Endothelial cell of umbilical vein (primary cell): Measurements from ENCODE around the gene CASK. TPM values are rescaled to one million over a fixed set of nuclear protein-coding genes. Genes with fewer than 3 reads are reported as not detected.

Source experiments
- BruUV-seq: library from RNA; stranded (reverse); fragments of 400-500 nt; replicated peaks from 2 replicates; lab custom pipeline; 2021; lab: Mats Ljungman, UMichigan
- CTCF ChIA-PET: fragments of 300-600, 350-600 bp; sonication (Branson Sonifier 250); formaldehyde crosslinking; loops from one replicate; lab custom pipeline; 2021; ENCODE audit warnings: antibody characterized with exemption, inconsistent platforms; lab: Charles Lee
- POLR2A ChIA-PET: fragments of 300-600, 350-600 bp; sonication (Branson Sonifier 250); formaldehyde crosslinking; loops from one replicate; lab custom pipeline; 2021; ENCODE audit warnings: antibody characterized with exemption, inconsistent platforms; lab: Charles Lee
- DNase-seq: peaks from one replicate; pipeline ENCODE4 v3.0.0-alpha.2; 2011; ENCODE audit warnings: low read depth, low spot score
- FAIRE-seq: peaks from 2 replicates; lab custom pipeline; 2011; peaks lifted over from hg19 to GRCh38; lab: Jason Lieb, UNC
- H2AFZ ChIP-seq: 2 replicates; pipeline ENCODE4 v1.6.0; 2012; ENCODE audit warnings: low read depth, low read length, control low read depth, inconsistent platforms
- H3K27ac ChIP-seq: 2 replicates; pipeline ENCODE4 v1.5.1; 2011; ENCODE audit warnings: low read depth, mild to moderate bottlenecking, control low read depth, low read length, moderate library complexity; ENCODE audit not compliant: insufficient read depth
- H3K27me3 ChIP-seq, 2 experiments: 2 replicates each; pipeline versions ENCODE4 v1.6.0 to v1.6.1; 2011; ENCODE audit warnings: low read length in 2 of 2, mixed read lengths in 1 of 2; ENCODE audit not compliant: control insufficient read depth in 2 of 2, insufficient read depth in 2 of 2
- H3K36me3 ChIP-seq, 2 experiments: 2 replicates in 1 of 2; 3 replicates in 1 of 2; pipeline ENCODE4 v1.5.1; 2011; ENCODE audit warnings: low read length in 2 of 2, mild to moderate bottlenecking in 1 of 2, moderate library complexity in 1 of 2; ENCODE audit not compliant: control insufficient read depth in 2 of 2, insufficient read depth in 2 of 2; ENCODE audit errors: extremely low read depth in 1 of 2
- H3K4me1 ChIP-seq: 3 replicates; pipeline ENCODE4 v1.5.1; 2011; ENCODE audit warnings: mild to moderate bottlenecking, low read length; ENCODE audit not compliant: control insufficient read depth, insufficient read depth; ENCODE audit errors: extremely low read depth
- H3K4me2 ChIP-seq: 2 replicates; pipeline ENCODE4 v1.6.1; 2011; ENCODE audit warnings: low read length, control low read depth, mixed read lengths; ENCODE audit not compliant: insufficient read depth
- H3K4me3 ChIP-seq, 3 experiments: fragments of 200-600 bp in 1 of 3; sonication (generic), shearing (Covaris generic) in 1 of 3; replicated peaks in 1 of 3; 2 replicates each; pipeline ENCODE4 v1.5.1; 2011 to 2016; ENCODE audit warnings: control low read depth in 3 of 3, low read length in 3 of 3, mild to moderate bottlenecking in 2 of 3, inconsistent platforms in 1 of 3, low read depth in 1 of 3, moderate library complexity in 1 of 3; ENCODE audit not compliant: insufficient read depth in 1 of 3
- H3K79me2 ChIP-seq: 2 replicates; pipeline ENCODE4 v1.6.0; 2012; ENCODE audit warnings: low read length, inconsistent platforms; ENCODE audit not compliant: control insufficient read depth, insufficient read depth
- H3K9ac ChIP-seq: replicated peaks from 2 replicates; pipeline ENCODE3; 2011; ENCODE audit warnings: low read length, control low read depth; ENCODE audit not compliant: insufficient read depth; ENCODE audit errors: extremely low read depth
- H3K9me1 ChIP-seq: replicated peaks from 3 replicates; pipeline ENCODE4 v1.6.0; 2011; ENCODE audit warnings: mild to moderate bottlenecking, low read length; ENCODE audit not compliant: control insufficient read depth, insufficient read depth; ENCODE audit errors: extremely low read depth
- H3K9me3 ChIP-seq: replicated peaks from 2 replicates; pipeline ENCODE4 v1.5.1; 2012; ENCODE audit warnings: low read length, inconsistent platforms; ENCODE audit not compliant: control insufficient read depth, insufficient read depth
- H4K20me1 ChIP-seq: replicated peaks from 2 replicates; pipeline ENCODE3; 2011; ENCODE audit warnings: mild to moderate bottlenecking, low read length; ENCODE audit not compliant: control insufficient read depth, insufficient read depth; ENCODE audit errors: extremely low read depth
- EZH2 ChIP-seq: IDR thresholded peaks from 2 replicates; pipeline ENCODE4 v1.6.1; 2012; ENCODE audit warnings: borderline replicate concordance, low read depth, mild to moderate bottlenecking, moderate library complexity, low read length, inconsistent platforms; ENCODE audit not compliant: severe bottlenecking
- FOS ChIP-seq: IDR thresholded peaks from 2 replicates; pipeline ENCODE4 v1.6.1; 2011; ENCODE audit warnings: mild to moderate bottlenecking, low read length, moderate library complexity, borderline replicate concordance; ENCODE audit not compliant: insufficient read depth
- GATA2 ChIP-seq: IDR thresholded peaks from 2 replicates; pipeline ENCODE4 v1.7.0; 2011; ENCODE audit warnings: low read depth, mild to moderate bottlenecking, moderate library complexity, mixed read lengths, low read length; ENCODE audit not compliant: insufficient read length, insufficient read depth
- JUN ChIP-seq: IDR thresholded peaks from 2 replicates; pipeline ENCODE4 v1.6.1; 2011; ENCODE audit warnings: borderline replicate concordance, low read depth; ENCODE audit not compliant: insufficient read length, insufficient read depth
- MYC ChIP-seq: IDR thresholded peaks from one replicate; pipeline ENCODE4 v1.6.1; 2011; ENCODE audit warnings: mild to moderate bottlenecking, low read depth, low read length
- POLR2A ChIP-seq: IDR thresholded peaks from 2 replicates; pipeline ENCODE4 v1.6.1; 2012; ENCODE audit warnings: low read depth, mild to moderate bottlenecking, control low read depth, low read length
- POLR2AphosphoS5 ChIP-seq: IDR thresholded peaks from 2 replicates; pipeline ENCODE4 v1.6.1; 2012; ENCODE audit warnings: low read depth, mild to moderate bottlenecking, control low read depth, low read length, moderate library complexity; ENCODE audit not compliant: insufficient read depth
- dilution Hi-C: fragments of 300-500 bp; cut with MboI; formaldehyde crosslinking; loops from one replicate; pipeline ENCODE4 v1.15.0; 2019; ENCODE audit warnings: low sequenced_read_pairs; ENCODE audit not compliant: extremely low pct_ligation_motif_present
- intact Hi-C: fragments of 100-400 bp; cut with micrococcal nuclease; formaldehyde crosslinking; loops from one replicate; pipeline ENCODE4 v1.10.0; 2022
- polyA plus RNA-seq, 4 experiments: library from polyadenylated mRNA; depleted of rRNA in 3 of 4; stranded (reverse) in 3 of 4; unstranded in 1 of 4; fragments of >200 nt; gene quantifications; 2 replicates each; pipeline versions ENCODE4 v1.2.1 to v1.2.3, GENCODE V29; 2011 to 2012; ENCODE audit warnings: missing spikeins in 1 of 4
- total RNA-seq: library from RNA; stranded (reverse); gene quantifications from 2 replicates; pipeline ENCODE4 v1.2.3, GENCODE V29; 2021
- TF ChIP-seq, protein P1 (sequence below), 2 donors: IDR thresholded peaks; 1 replicate in 1 of 2; 2 replicates in 1 of 2; pipeline ENCODE4 v1.5.1; 2011; ENCODE audit warnings: low read length in 2 of 2, mild to moderate bottlenecking in 2 of 2, moderate library complexity in 2 of 2, control low read depth in 1 of 2, inconsistent platforms in 1 of 2, low read depth in 1 of 2; ENCODE audit not compliant: insufficient read depth in 1 of 2; ENCODE audit errors: extremely low read depth in 1 of 2
- TF ChIP-seq, protein P2 (sequence below): IDR thresholded peaks from 2 replicates; pipeline ENCODE4 v1.6.1; 2011; ENCODE audit not compliant: insufficient read depth, insufficient read length

The CASK gene
- total and polyA plus RNA-seq, 2 donors (not counting 3 experiments of a cell fraction or from before 2014, with no cell fraction given): 6.4 to 30.4 TPM

DNA sequence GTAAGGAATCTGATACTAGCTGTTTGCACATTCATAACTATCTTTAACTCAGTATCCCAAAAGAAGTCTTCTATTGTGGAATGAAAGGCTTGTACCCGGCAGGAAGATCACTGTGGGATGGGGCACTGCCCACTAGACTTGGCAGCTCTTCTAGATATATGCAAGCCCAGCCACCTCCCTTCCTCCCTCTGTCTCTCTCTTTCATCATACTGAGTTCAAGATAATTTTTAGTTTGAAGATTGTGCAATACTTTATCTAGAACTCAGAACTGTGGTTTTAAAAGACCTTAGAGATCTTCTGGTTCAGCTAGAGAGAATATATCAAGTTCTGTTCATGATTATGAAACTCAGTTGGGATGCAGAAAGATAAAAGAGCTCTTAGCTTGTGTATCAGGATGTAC, 257.1 kb downstream of the CASK start:
- POLR2A ChIA-PET: no interaction called here
- no peak for FAIRE-seq

DNA sequence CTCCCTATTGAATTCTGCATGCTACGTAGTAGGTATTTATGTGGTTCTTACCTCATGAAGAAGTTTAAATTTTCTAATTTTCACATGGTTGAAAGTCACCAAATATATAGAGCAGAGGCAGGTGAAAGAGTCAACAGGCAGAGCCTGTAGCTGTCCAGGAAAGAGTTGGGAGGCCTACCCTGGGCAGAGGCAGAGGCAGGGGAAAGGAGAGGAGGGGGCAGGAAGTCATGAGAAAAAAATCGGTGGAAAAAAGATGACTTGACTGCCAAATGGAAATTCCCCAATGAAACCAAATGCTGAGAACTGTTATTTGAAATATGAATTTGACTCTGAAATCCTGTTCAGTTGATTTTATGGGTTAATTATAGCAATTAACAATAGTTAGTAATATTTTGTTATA, 257.7 kb downstream of the CASK start:
- FAIRE-seq: no peak
- DNase-seq: peak; percentile 63
- POLR2A ChIA-PET: no interaction called here

More for the DNA sequence above, 257.1 kb downstream of the CASK start:
- TF ChIP-seq POLR2A: no peak
- TF ChIP-seq, protein P1, sequence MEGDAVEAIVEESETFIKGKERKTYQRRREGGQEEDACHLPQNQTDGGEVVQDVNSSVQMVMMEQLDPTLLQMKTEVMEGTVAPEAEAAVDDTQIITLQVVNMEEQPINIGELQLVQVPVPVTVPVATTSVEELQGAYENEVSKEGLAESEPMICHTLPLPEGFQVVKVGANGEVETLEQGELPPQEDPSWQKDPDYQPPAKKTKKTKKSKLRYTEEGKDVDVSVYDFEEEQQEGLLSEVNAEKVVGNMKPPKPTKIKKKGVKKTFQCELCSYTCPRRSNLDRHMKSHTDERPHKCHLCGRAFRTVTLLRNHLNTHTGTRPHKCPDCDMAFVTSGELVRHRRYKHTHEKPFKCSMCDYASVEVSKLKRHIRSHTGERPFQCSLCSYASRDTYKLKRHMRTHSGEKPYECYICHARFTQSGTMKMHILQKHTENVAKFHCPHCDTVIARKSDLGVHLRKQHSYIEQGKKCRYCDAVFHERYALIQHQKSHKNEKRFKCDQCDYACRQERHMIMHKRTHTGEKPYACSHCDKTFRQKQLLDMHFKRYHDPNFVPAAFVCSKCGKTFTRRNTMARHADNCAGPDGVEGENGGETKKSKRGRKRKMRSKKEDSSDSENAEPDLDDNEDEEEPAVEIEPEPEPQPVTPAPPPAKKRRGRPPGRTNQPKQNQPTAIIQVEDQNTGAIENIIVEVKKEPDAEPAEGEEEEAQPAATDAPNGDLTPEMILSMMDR (IDR thresholded peaks at IDR 0.05; ENCODE audit: extremely low read depth in 1 of 2, insufficient read depth in 1 of 2, low read depth in 1 of 2, low read length in 2 of 2): no peak
- no peak for TF ChIP-seq GATA2
- no peak for TF ChIP-seq FOS
- TF ChIP-seq EZH2: no peak
- TF ChIP-seq, protein P2, sequence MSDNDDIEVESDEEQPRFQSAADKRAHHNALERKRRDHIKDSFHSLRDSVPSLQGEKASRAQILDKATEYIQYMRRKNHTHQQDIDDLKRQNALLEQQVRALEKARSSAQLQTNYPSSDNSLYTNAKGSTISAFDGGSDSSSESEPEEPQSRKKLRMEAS: no peak
- H3K36me3 ChIP-seq: no peaks in the 10 kb centered on the region
- H4K20me1 ChIP-seq: no peaks in the 10 kb centered on the region
- CTCF ChIA-PET: no interaction called here
- no peaks in the 10 kb centered on the region for H3K79me2 ChIP-seq
- dilution Hi-C loops: no loop called here
- no peaks in the 10 kb centered on the region for H3K4me1 ChIP-seq
- H2AFZ ChIP-seq: no peak overlapping the region
- BruUV-seq: no TSS peak
- H3K9me3 ChIP-seq: no peaks in the 10 kb centered on the region
- no peak overlapping the region for H3K27ac ChIP-seq
- no peaks in the 10 kb centered on the region for H3K27me3 ChIP-seq
- no peaks in the 10 kb centered on the region for H3K9me1 ChIP-seq
- no peak overlapping the region for H3K4me2 ChIP-seq
- no peak for DNase-seq
- no peak overlapping the region for H3K9ac ChIP-seq
- intact Hi-C loops: no loop called here
- no peak overlapping the region for H3K4me3 ChIP-seq

More for the DNA sequence above, 257.7 kb downstream of the CASK start:
- Histone ChIP-seq H3K36me3 (no peaks in the 10 kb centered on the region), H3K9ac (no peak overlapping the region), H3K4me2 (no peak overlapping the region), H3K27me3 (no peaks in the 10 kb centered on the region), H3K4me3 (no peak overlapping the region), H4K20me1 (no peaks in the 10 kb centered on the region), H3K27ac (no peak overlapping the region), H3K4me1 (no peaks in the 10 kb centered on the region), H3K9me1 (no peaks in the 10 kb centered on the region), H2AFZ (no peak overlapping the region), H3K9me3 (no peaks in the 10 kb centered on the region), H3K79me2 (no peaks in the 10 kb centered on the region)
- TF ChIP-seq EZH2 (no peak), POLR2AphosphoS5 (no peak), JUN (no peak), GATA2 (no peak), FOS (no peak), MYC (no peak), POLR2A (no peak)
- TF ChIP-seq, protein P2: no peak
- TF ChIP-seq, protein P1 (IDR thresholded peaks at IDR 0.05; ENCODE audit: extremely low read depth in 1 of 2, insufficient read depth in 1 of 2, low read depth in 1 of 2, low read length in 2 of 2): no peak
- intact Hi-C loops (no loop called here), dilution Hi-C loops (no loop called here)
- no TSS peak for BruUV-seq
- CTCF ChIA-PET: no interaction called here
